Spinal cord (tissue), 10 donors: ENCODE measurements around the gene SERPINB6. TPM values are rescaled to one million over a fixed set of nuclear protein-coding genes. Genes with fewer than 3 reads are reported as not detected.

Source experiments
- DNase-seq, 6 donors: peaks; one replicate each; pipeline versions ENCODE4 v3.0.0 to v3.0.0-alpha.2; 2013 to 2015; ENCODE audit warnings: low spot score in 6 of 6, low read depth in 4 of 6
- H3K27ac ChIP-seq: one replicate; pipeline ENCODE4 v1.5.1; 2013; ENCODE audit warnings: low read depth, low read length, control low read depth
- H3K27me3 ChIP-seq: one replicate; pipeline ENCODE4 v1.6.1; 2013; ENCODE audit warnings: low read length; ENCODE audit not compliant: control insufficient read depth, insufficient read depth
- H3K36me3 ChIP-seq: one replicate; pipeline ENCODE4 v1.6.1; 2013; ENCODE audit warnings: low read length; ENCODE audit not compliant: control insufficient read depth, insufficient read depth
- H3K4me1 ChIP-seq: one replicate; pipeline ENCODE4 v1.6.1; 2013; ENCODE audit warnings: low read length; ENCODE audit not compliant: control insufficient read depth, insufficient read depth
- H3K4me3 ChIP-seq: one replicate; pipeline ENCODE4 v1.5.1; 2013; ENCODE audit warnings: low read depth, low read length, control low read depth
- H3K9me3 ChIP-seq: one replicate; pipeline ENCODE4 v1.6.1; 2013; ENCODE audit warnings: low read length; ENCODE audit not compliant: control insufficient read depth, insufficient read depth
- WGBS: methylation state at CpG from one replicate; pipeline ENCODE4 v1.1.5; 2013; ENCODE audit warnings: missing lambda C conversion rate; ENCODE audit not compliant: insufficient coverage; 5-methylcytosine and 5-hydroxymethylcytosine counted together
- polyA plus RNA-seq, 2 donors: library from polyadenylated mRNA; unstranded; fragments of 120-200 nt; gene quantifications; one replicate each; pipeline ENCODE4 v1.2.1, GENCODE V29; 2013; ENCODE audit not compliant: insufficient read length in 2 of 2
- total RNA-seq, 2 donors: library from RNA; depleted of rRNA in 1 of 2; stranded (reverse); fragments of 120-200 nt in 1 of 2; fragments of >200 nt in 1 of 2; gene quantifications; one replicate each; pipeline versions ENCODE4 v1.2.3 to v1.2.4, GENCODE V29; 2013 to 2014
- donor health status: healthy.

Gene SERPINB6
- total and polyA plus RNA-seq, 4 donors = 43.1 to 82.5 (median 76.8) TPM

DNA sequence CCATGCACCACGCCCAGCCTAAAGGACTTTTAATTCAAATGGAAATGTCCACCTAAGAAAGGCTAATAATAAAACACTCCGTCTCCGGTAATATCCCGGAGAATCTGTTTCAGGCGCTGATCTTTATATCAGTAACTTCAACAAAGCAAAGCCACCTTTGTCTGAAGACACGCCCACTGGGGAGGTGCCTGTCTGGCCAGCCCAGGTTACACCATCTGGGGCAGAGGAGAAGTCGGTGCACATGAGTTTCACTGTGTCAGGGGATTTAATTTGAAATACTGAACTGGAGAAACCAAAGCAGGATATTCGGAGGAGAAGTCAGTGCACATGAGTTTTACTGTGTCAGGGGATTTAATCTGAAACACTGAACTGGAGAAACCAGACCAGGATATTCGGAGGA lies 9.4 kb downstream of the SERPINB6 start:
- Histone ChIP-seq H3K4me1 (peaks cover 25% of the 10 kb centered on the region), H3K9me3 (no peaks in the 10 kb centered on the region), H3K4me3 (no peak overlapping the region), H3K36me3 (peaks cover 14% of the 10 kb centered on the region), H3K27me3 (no peaks in the 10 kb centered on the region), H3K27ac (no peak overlapping the region)
- DNase-seq = no peak
- WGBS = 82% methylated on average over 6 of the region's 9 CpGs

DNA sequence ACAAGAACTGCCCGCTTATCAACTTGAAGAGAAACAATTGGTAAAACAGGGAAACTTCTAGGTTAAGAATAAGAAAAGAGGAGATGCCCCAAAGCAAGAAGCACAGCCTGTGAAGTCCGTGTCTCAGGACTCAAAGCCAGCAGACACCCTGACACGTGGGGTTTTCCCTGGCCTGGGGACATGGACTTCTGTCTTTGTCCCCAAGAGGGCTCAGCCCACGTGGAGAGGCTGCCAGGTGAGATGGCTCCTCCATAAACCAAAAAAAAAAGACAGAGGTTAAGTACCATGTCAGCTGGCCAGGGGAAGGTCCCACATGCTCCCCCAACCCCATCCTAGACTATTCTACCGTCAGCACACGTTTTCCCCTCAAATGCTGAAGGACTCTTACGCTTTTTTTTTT lies 9.9 kb downstream of the SERPINB6 start:
- no peaks in the 10 kb centered on the region for H3K27me3 ChIP-seq
- peaks cover 14% of the 10 kb centered on the region for H3K36me3 ChIP-seq
- no peaks in the 10 kb centered on the region for H3K9me3 ChIP-seq
- H3K4me1 ChIP-seq = peaks cover 28% of the 10 kb centered on the region
- DNase-seq = no peak
- H3K4me3 ChIP-seq = no peak overlapping the region
- 84% methylated on average over 7 of the region's 7 CpGs for WGBS
- no peak overlapping the region for H3K27ac ChIP-seq

DNA sequence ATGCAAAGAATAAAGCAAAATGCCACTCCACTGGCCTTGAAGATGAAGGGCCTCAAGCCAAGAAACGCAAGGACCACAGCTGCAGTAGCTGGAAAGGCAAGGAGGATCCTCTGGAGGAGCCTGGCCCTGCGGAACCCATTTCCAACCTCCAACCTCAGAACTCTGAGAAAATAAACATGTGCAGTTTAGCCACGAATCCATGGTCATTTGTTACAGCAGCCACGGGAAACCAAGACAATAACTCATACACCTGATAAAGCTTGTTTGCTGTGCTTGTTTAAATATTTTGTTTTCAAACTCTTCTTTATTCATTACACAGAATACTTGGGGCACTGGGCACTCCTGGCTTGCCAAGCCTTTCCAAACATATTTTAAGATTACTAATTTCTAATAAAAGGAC lies 10.4 kb downstream of the SERPINB6 start:
- Histone ChIP-seq H3K9me3 (no peaks in the 10 kb centered on the region), H3K36me3 (peaks cover 20% of the 10 kb centered on the region), H3K4me3 (no peak overlapping the region), H3K27ac (no peak overlapping the region), H3K4me1 (peaks cover 28% of the 10 kb centered on the region), H3K27me3 (no peaks in the 10 kb centered on the region)
- 67% methylated on average over 1 of the region's 4 CpGs for WGBS
- DNase-seq = no peak

DNA sequence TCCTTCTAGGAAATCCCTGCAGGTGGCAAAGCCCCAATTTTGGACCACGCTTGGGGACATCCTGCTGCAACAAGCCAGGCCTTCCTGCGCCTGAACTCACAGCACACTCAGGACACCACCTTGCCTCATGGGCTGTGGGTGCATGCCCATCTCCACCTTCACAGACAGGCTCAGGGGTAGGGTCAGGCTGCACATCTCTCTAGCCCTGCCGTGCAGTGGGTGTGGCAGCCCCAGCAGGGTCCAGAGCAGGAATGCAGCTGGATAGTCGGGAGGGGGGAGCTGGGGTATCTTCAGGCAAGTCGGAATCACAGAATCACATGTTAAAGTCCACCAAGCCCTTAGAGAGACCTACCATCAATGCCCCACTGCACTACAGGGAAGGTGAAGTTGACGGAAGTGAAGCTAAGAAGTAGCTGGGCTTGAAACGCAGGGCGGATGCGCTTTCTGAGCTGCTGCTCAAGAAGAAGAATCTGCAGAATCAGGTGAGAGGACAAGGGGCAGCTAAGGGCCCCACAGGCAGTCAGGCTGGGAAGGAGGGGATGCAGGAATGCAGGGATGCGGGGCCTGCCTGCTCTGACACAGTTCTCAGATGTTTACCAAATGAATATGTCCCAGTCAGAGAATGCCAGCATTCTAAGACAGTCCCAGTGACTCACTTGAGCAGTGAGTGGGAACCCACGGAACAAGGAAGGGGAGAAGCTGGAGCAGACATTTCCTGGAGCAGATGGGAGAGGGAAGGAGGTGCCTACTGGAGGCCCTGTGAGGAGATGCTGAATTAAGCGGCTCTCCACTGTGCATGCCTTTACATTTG lies 11.3 kb downstream of the SERPINB6 start:
- no peaks in the 10 kb centered on the region for H3K9me3 ChIP-seq
- H3K4me1 ChIP-seq = peaks cover 28% of the 10 kb centered on the region
- H3K36me3 ChIP-seq = peaks cover 27% of the 10 kb centered on the region
- 71% methylated on average over 9 of the region's 12 CpGs for WGBS
- no peaks in the 10 kb centered on the region for H3K27me3 ChIP-seq
- H3K4me3 ChIP-seq = no peak overlapping the region
- H3K27ac ChIP-seq = no peak overlapping the region
- no peak for DNase-seq

DNA sequence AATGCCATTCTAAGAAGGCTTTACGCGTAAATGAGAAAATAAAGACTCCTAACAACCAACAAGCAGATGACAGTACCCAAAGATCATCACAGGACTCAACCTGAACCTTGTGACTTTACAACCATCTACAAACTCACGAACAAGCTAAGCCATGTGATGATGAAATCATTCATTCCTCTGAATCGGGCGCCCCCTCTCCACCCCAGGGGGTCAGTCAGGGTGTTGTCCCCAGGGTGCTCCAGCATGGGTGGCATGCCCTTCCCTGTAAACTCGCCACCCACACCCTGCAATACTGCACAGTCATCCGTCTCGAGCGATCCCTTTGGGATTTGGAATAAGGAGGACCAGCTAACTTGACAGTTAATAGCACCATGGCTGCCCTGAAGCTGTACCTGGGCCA lies 12.6 kb downstream of the SERPINB6 start:
- no peak overlapping the region for H3K27ac ChIP-seq
- H3K4me3 ChIP-seq = no peak overlapping the region
- 94% methylated on average over 8 of the region's 9 CpGs for WGBS
- no peaks in the 10 kb centered on the region for H3K27me3 ChIP-seq
- H3K4me1 ChIP-seq = peaks cover 26% of the 10 kb centered on the region
- H3K36me3 ChIP-seq = peaks cover 30% of the 10 kb centered on the region
- H3K9me3 ChIP-seq = no peaks in the 10 kb centered on the region
- no peak for DNase-seq

DNA sequence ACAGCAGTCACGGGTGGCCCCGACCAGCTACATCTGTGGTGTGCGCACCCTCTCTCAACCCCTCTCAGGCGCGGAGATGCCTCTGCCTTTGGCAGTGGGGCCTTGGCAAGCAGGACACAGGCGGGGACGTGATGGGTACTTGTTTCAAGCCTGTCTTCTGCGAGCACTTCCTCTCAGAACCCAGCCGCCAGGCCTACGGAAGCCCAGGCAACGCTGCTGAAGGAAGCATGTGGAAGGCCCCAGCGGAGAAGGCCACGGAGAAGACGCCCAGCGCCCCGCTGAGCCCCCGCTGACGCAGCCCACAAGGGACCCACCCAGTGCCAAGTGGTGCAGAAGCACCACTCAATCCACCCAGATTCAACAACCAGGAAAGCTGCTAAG lies 13.0 kb downstream of the SERPINB6 start:
- DNase-seq = no peak
- Histone ChIP-seq H3K36me3 (peaks cover 31% of the 10 kb centered on the region), H3K9me3 (no peaks in the 10 kb centered on the region), H3K4me1 (peaks cover 22% of the 10 kb centered on the region), H3K4me3 (no peak overlapping the region), H3K27ac (no peak overlapping the region), H3K27me3 (no peaks in the 10 kb centered on the region)
- 91% methylated on average over 17 of the region's 18 CpGs for WGBS

DNA sequence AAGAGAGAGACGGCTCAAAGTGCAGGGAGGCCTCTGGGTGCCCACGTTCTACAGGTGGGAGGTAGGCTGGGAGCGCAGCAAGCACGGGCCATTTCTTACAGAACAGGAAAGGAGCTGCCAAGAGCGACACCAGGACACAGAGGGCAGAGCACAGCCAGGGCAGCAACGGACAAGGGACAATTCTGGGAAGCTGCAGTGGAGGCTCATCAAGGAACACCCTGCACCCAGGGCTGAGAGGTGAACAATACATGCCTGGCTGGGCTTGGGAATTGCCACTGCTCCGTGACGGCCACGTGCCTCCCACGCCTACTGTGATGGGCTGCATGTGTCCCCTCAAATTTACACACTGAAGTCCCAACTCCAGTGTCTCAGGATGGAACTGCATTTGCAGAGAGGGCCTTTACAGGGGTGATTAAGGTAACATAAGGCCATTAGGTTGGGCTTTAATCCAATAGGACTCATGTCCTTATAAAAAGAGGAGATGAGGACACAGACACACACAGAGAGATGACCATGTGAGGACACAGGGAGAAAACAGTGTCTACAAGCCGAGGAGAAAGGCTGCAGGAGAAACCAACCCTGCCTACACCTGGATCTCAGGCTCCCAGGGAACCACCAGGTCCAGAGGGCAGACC lies 13.6 kb downstream of the SERPINB6 start:
- no peaks in the 10 kb centered on the region for H3K9me3 ChIP-seq
- no peak overlapping the region for H3K27ac ChIP-seq
- H3K4me3 ChIP-seq = no peak overlapping the region
- peaks cover 25% of the 10 kb centered on the region for H3K4me1 ChIP-seq
- no peak for DNase-seq
- peaks cover 34% of the 10 kb centered on the region for H3K36me3 ChIP-seq
- 88% methylated on average over 10 of the region's 11 CpGs for WGBS
- no peaks in the 10 kb centered on the region for H3K27me3 ChIP-seq

DNA sequence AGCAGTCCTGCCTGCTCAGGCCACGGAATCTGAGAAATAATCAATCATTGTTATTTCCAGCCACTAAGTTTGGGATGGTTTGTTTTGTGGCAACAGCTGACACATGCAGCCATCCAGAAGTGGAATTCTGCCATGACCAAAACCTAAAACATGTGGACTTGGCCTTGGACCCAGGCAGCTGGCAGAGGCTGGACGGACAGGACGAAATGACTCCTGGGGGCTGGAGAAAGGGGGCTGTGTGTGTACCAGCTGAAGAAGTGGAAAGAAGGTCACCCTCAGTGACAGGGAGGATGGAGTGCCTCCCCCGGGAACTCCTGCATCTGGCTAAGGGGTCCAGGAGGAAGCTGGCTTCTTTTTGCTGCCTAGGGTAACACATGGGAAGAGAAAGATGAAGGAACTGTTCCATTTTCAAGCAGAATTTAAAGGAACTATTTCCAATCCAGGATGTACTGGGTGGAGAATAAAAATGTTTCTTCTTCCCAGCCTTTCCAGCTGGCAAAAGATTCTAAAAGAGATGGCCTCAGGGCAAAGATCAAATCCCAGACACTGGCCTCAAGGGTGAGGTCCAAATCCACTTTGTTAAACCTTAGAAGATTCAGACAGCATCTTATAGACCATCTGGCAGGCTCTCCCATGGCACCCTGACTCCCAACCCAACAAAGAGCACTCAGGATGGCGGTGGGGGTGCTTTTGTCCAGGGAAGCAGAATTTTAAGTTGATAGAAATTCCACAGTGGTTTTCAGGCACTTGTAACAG lies 14.3 kb downstream of the SERPINB6 start:
- 47% methylated on average over 3 of the region's 5 CpGs for WGBS
- Histone ChIP-seq H3K36me3 (peaks cover 36% of the 10 kb centered on the region), H3K4me3 (no peak overlapping the region), H3K27me3 (no peaks in the 10 kb centered on the region), H3K9me3 (no peaks in the 10 kb centered on the region), H3K4me1 (peaks cover 30% of the 10 kb centered on the region), H3K27ac (no peak overlapping the region)
- DNase-seq = no peak

DNA sequence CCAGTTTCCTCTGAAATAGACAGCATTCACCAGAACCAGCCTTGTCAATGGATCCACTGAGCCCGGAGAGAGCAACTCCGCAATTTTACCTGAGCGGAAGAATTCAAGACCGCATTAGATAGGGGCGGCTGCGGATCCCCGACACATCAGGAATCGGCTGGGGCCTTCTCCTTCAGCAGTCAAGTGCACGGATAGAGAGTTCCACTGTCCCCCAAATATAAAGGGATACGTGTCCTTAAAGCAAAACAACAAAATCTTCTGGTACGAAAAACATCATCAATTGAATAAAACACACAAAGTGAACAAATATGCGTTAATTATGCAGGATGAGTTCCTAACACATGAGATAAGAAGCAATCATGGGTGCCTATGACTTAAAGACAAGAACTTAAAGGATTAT lies 18.3 kb downstream of the SERPINB6 start:
- Histone ChIP-seq H3K4me3 (no peak overlapping the region), H3K27me3 (no peaks in the 10 kb centered on the region), H3K27ac (peak overlapping the region; percentile 36), H3K4me1 (peaks cover 21% of the 10 kb centered on the region), H3K36me3 (peaks cover 50% of the 10 kb centered on the region), H3K9me3 (no peaks in the 10 kb centered on the region)
- no peak for DNase-seq
- 84% methylated on average over 8 of the region's 12 CpGs for WGBS
